Kidney (tissue), 14 donors: ENCODE data around the gene OTOP1. TPM values are rescaled to one million over a fixed set of nuclear protein-coding genes. Genes with fewer than 3 reads are reported as not detected.
A peak's percentile ranks its signal among the peaks of the same experiment; 100 is the strongest.

ENCODE experiments used
- DNase-seq, 5 donors: peaks; one replicate each; pipeline ENCODE4 v3.0.0-alpha.2; 2013 to 2020
- FAIRE-seq: peaks from 2 replicates; lab custom pipeline; 2012; peaks lifted over from hg19 to GRCh38; lab: Jason Lieb, UNC
- H3K27ac ChIP-seq, 2 donors: one replicate each; pipeline ENCODE4 v1.7.0; 2013; ENCODE audit warnings: low read depth in 2 of 2, low read length in 2 of 2, inconsistent platforms in 1 of 2
- H3K27me3 ChIP-seq: one replicate; pipeline ENCODE4 v1.7.1; 2013; ENCODE audit warnings: low read length, inconsistent platforms; ENCODE audit not compliant: control insufficient read depth, insufficient read depth
- H3K36me3 ChIP-seq, 3 donors: one replicate each; pipeline versions ENCODE4 v1.7.0 to v1.7.1; 2013; ENCODE audit warnings: low read length in 3 of 3, control low read depth in 1 of 3, inconsistent platforms in 1 of 3; ENCODE audit not compliant: insufficient read depth in 3 of 3, control insufficient read depth in 2 of 3
- H3K4me1 ChIP-seq, 3 donors: one replicate each; pipeline versions ENCODE4 v1.7.0 to v1.7.1; 2013; ENCODE audit warnings: low read length in 3 of 3, inconsistent platforms in 1 of 3, low read depth in 1 of 3; ENCODE audit not compliant: control insufficient read depth in 2 of 3, insufficient read depth in 2 of 3
- H3K4me3 ChIP-seq, 3 donors: one replicate each; pipeline versions ENCODE4 v1.7.0 to v1.8.1; 2013; ENCODE audit warnings: low read length in 3 of 3, control low read depth in 1 of 3, inconsistent platforms in 1 of 3
- H3K9ac ChIP-seq, 3 donors: one replicate each; pipeline versions ENCODE4 v1.7.0 to v1.7.1; 2013; ENCODE audit warnings: low read length in 3 of 3, control low read depth in 1 of 3, inconsistent platforms in 1 of 3
- H3K9me3 ChIP-seq, 3 donors: one replicate each; pipeline versions ENCODE4 v1.7.0 to v1.7.1; 2013; ENCODE audit warnings: low read length in 3 of 3, control low read depth in 1 of 3, inconsistent platforms in 1 of 3; ENCODE audit not compliant: control insufficient read depth in 2 of 3, insufficient read depth in 1 of 3
- CTCF ChIP-seq: IDR thresholded peaks from 3 replicates; pipeline ENCODE4 v1.5.1; 2012; ENCODE audit warnings: mild to moderate bottlenecking, moderate library complexity, borderline replicate concordance; ENCODE audit not compliant: insufficient read depth; ENCODE audit errors: extremely low read depth
- intact Hi-C: fragments of 100-400 bp; cut with DNase I; formaldehyde crosslinking; loops from one replicate; pipeline ENCODE4 v1.11.1; 2022
- polyA plus RNA-seq: library from polyadenylated mRNA; stranded (reverse); fragments of 350-450 nt; fragmentation: Illumina TruSeq; extraction: RNeasy Lipid Tissue Mini Kit (QIAGEN cat#74804); gene quantifications from one replicate; pipeline ENCODE4 v1.2.3, GENCODE V29; 2014; ENCODE audit warnings: low read depth, low replicate concordance; ENCODE audit not compliant: insufficient read depth
- total RNA-seq: library from RNA; stranded (reverse); fragmentation: NEBNext Ultra II Directional; extraction: Animal tissue kit (Norgen Biotek cat#: 25700); gene quantifications from one replicate; pipeline ENCODE4 v1.2.1, GENCODE V29; 2021
- donor health status: control.
- donor health status: control.
- donor health status: control.
- donor health status: control.
- donor health status: control.
- donor health status: DM: yes; HTN: yes; CAD: no.
- donor health status: Normal renal cell carcinoma (clear cell type).

Gene OTOP1
- total and polyA plus RNA-seq, 2 donors from 2014 or later: not detected

GRCh38 chr4:4270529-4270928 is 43.8 kb upstream of the OTOP1 start:
- Histone ChIP-seq H3K4me3 (no peak overlapping the region), H3K27me3 (no peaks in the 10 kb centered on the region), H3K9me3 (no peaks in the 10 kb centered on the region), H3K27ac (no peak overlapping the region), H3K9ac (no peak overlapping the region), H3K36me3 (peaks cover 2 to 7% (median 2%) of the 10 kb centered on the region in 3 donors), H3K4me1 (no peaks in the 10 kb centered on the region)
- FAIRE-seq (no peak), DNase-seq (no peak)
- intact Hi-C loops: no loop called here
- no peak for TF ChIP-seq CTCF

- TF ChIP-seq CTCF: no peak
- intact Hi-C loops: no loop called here
- no peak overlapping the region for H3K27ac ChIP-seq
- H3K9me3 ChIP-seq: no peaks in the 10 kb centered on the region
- H3K36me3 ChIP-seq: peaks cover 2 to 4% (median 2%) of the 10 kb centered on the region in 3 donors
- no peak overlapping the region for H3K9ac ChIP-seq
- no peaks in the 10 kb centered on the region for H3K4me1 ChIP-seq
- FAIRE-seq (no peak), DNase-seq (no peak)
- no peaks in the 10 kb centered on the region for H3K27me3 ChIP-seq
- H3K4me3 ChIP-seq: no peak overlapping the region
These were observed 43.1 kb upstream of the OTOP1 start for GRCh38 chr4:4269856-4270255.

- no peak overlapping the region for H3K4me3 ChIP-seq
- no peak overlapping the region for H3K27ac ChIP-seq
- peak in 1 of 5 donors; percentile 75 for DNase-seq
- no peak for TF ChIP-seq CTCF
- H3K9me3 ChIP-seq: no peaks in the 10 kb centered on the region
- no peaks in the 10 kb centered on the region for H3K4me1 ChIP-seq
- intact Hi-C loops: no loop called here
- H3K27me3 ChIP-seq: no peaks in the 10 kb centered on the region
- H3K36me3 ChIP-seq: peaks cover 2 to 4% (median 2%) of the 10 kb centered on the region in 3 donors
- FAIRE-seq: no peak
- no peak overlapping the region for H3K9ac ChIP-seq
These were observed 42.6 kb upstream of the OTOP1 start for GRCh38 chr4:4269331-4269731.

GRCh38 chr4:4268776-4269175 is 42.0 kb upstream of the OTOP1 start:
- Histone ChIP-seq H3K4me3 (no peak overlapping the region), H3K9me3 (no peaks in the 10 kb centered on the region), H3K36me3 (peaks cover 0 to 4% (median 2%) of the 10 kb centered on the region in 3 donors), H3K9ac (no peak overlapping the region), H3K27me3 (no peaks in the 10 kb centered on the region), H3K4me1 (no peaks in the 10 kb centered on the region), H3K27ac (no peak overlapping the region)
- DNase-seq: no peak
- intact Hi-C loops: no loop called here
- no peak for FAIRE-seq
- no peak for TF ChIP-seq CTCF
